Neural crest cell (in vitro differentiated cells): Measurements from ENCODE around the gene RANBP1. TPM values are rescaled to one million over a fixed set of nuclear protein-coding genes. Genes with fewer than 3 reads are reported as not detected.
A peak's percentile ranks its signal among the peaks of the same experiment; 100 is the strongest.

Experiments used
- DNase-seq: peaks from one replicate; pipeline ENCODE4 v3.0.0; 2021; ENCODE audit warnings: low read depth, mixed read lengths, low spot score
- H3K27ac Mint-ChIP-seq: one replicate; pipeline ENCODE4 v1.8.0; 2021; ENCODE audit warnings: mild to moderate bottlenecking, mixed read lengths; ENCODE audit not compliant: unreplicated experiment
- H3K27me3 Mint-ChIP-seq: 2 replicates; pipeline ENCODE4 v1.8.0; 2021; ENCODE audit warnings: low read depth, mild to moderate bottlenecking, mixed read lengths
- H3K36me3 Mint-ChIP-seq: 2 replicates; pipeline ENCODE4 v1.8.0; 2021; ENCODE audit warnings: low read depth, mild to moderate bottlenecking, mixed read lengths
- H3K4me1 Mint-ChIP-seq: 2 replicates; pipeline ENCODE4 v1.8.0; 2021; ENCODE audit warnings: mixed read lengths
- H3K4me3 Mint-ChIP-seq: one replicate; pipeline ENCODE4 v1.8.0; 2021; ENCODE audit warnings: mild to moderate bottlenecking, mixed read lengths
- H3K9me3 Mint-ChIP-seq: 2 replicates; pipeline ENCODE4 v1.8.0; 2021; ENCODE audit warnings: mixed read lengths
- CTCF ChIP-seq: fragments of 200-600 bp; sonication (generic); conservative IDR thresholded peaks from 2 replicates; pipeline ENCODE4 v1.5.0; 2021; ENCODE audit warnings: antibody characterized with exemption, mild to moderate bottlenecking
- total RNA-seq: library from RNA; stranded (reverse); gene quantifications from 2 replicates; pipeline ENCODE4 v1.2.1, GENCODE V29; 2021

RANBP1 gene
- total RNA-seq, 1 donor from 2014 or later, result 469 TPM

GRCh38 chr22:20146777-20147176 is 30.9 kb downstream of the RANBP1 start:
- Mint-ChIP-seq H3K36me3 (no peaks in the 10 kb centered on the region), H3K4me1 (peaks cover 6% of the 10 kb centered on the region), H3K9me3 (no peaks in the 10 kb centered on the region), H3K27ac (peak overlapping the region; percentile 27), H3K4me3 (peak overlapping the region; percentile 23), H3K27me3 (no peaks in the 10 kb centered on the region)
- no peak for TF ChIP-seq CTCF
- DNase-seq, result no peak

DNA sequence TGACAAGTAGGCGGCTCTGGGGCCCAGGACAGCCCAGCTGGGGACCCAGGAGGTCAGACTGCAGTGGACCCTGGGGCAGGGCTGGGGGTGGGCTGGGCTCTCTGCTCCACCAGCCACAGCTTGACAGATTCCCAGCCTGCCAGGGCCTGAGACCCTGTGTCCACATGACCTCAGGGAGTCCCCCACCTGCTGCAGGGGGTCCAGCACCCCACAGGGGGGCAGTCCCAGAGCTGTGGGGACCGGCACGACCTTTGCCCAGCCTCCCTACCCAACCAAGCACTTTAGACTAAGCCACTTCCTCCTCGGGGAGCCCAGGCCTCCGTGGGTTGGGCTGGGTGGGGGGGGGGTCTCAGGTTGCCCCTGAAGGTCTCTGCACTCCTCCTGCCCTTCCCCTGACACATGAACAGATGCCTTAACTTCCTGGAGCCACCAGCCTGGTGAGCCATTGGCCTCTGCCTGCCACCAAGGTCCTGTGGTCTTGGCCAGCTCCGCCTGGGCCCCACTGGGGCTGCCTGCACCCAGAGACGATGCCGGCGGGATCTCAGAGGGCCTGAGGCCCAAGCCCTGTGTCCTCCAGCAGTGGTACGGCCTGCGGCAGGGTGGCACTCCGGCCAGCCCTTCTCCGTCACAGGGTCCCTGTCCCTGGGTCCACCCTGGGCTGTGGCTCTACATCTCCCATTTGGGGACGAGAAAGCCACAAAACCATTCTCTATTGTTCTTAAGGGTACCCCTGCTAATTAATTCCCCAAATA is 31.5 kb downstream of the RANBP1 start:
- DNase-seq, result no peak
- Mint-ChIP-seq H3K27me3 (no peaks in the 10 kb centered on the region), H3K4me1 (peaks cover 6% of the 10 kb centered on the region), H3K9me3 (no peaks in the 10 kb centered on the region), H3K4me3 (no peak overlapping the region), H3K36me3 (no peaks in the 10 kb centered on the region), H3K27ac (no peak overlapping the region)
- no peak for TF ChIP-seq CTCF

- no peak overlapping the region for H3K27ac Mint-ChIP-seq
- no peaks in the 10 kb centered on the region for H3K27me3 Mint-ChIP-seq
- no peak overlapping the region for H3K4me3 Mint-ChIP-seq
- H3K4me1 Mint-ChIP-seq, result peaks cover 7% of the 10 kb centered on the region
- no peaks in the 10 kb centered on the region for H3K36me3 Mint-ChIP-seq
- no peaks in the 10 kb centered on the region for H3K9me3 Mint-ChIP-seq
- no peak for TF ChIP-seq CTCF
- DNase-seq, result no peak
These were observed 32.5 kb downstream of the RANBP1 start for GRCh38 chr22:20148414-20148813.

DNA sequence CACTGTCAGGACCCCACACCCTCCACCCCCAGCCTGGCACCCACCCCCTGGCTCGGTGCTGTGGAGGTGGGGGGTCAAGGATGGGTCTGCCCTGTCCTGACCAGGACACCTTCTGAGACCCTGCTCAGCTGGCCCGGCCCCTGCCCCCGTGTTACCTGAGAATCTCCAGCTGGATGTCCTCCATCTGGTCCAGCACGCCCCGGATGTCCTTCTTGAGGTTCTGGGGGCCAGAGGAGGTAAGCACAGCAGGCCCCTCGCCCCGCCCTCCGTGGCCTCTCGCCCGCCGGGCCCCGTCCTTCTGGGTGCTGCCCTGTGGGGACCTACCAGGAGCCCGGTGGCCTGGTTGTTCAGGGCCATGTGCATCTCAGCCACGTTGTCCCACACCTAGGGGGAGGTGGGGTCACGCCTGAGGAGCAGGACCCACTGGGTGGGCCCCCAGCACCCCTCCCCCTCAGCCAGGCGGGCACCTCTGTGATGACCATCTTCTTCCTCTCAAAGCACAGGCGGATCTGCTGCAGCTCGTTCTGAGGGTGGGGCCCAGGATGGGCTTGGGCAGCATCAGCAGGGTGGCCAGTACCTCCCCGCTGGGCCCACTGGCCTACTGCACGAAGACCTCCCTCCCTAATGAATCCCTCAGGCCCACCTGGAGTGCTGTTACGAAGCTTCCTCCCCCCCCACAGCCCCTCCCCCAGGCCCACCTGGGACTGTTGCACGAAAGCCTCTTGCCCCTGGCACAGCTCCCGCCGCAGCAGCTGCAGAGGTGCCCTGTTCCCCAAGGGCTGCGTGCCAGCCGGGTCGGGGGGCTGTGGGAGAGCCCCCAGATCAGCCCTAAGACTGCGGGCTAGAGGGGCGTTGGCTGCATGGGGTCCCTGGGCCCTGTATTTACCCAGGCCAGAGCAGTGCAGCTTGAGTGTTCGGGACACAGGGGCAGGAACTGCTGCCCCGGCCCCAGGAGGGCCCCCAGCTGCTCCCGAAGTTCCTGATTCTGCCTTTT is 33.6 kb downstream of the RANBP1 start:
- no peak for TF ChIP-seq CTCF
- Mint-ChIP-seq H3K4me1 (peaks cover 16% of the 10 kb centered on the region), H3K4me3 (no peak overlapping the region), H3K36me3 (no peaks in the 10 kb centered on the region), H3K9me3 (no peaks in the 10 kb centered on the region), H3K27me3 (no peaks in the 10 kb centered on the region), H3K27ac (no peak overlapping the region)
- no peak for DNase-seq

DNA sequence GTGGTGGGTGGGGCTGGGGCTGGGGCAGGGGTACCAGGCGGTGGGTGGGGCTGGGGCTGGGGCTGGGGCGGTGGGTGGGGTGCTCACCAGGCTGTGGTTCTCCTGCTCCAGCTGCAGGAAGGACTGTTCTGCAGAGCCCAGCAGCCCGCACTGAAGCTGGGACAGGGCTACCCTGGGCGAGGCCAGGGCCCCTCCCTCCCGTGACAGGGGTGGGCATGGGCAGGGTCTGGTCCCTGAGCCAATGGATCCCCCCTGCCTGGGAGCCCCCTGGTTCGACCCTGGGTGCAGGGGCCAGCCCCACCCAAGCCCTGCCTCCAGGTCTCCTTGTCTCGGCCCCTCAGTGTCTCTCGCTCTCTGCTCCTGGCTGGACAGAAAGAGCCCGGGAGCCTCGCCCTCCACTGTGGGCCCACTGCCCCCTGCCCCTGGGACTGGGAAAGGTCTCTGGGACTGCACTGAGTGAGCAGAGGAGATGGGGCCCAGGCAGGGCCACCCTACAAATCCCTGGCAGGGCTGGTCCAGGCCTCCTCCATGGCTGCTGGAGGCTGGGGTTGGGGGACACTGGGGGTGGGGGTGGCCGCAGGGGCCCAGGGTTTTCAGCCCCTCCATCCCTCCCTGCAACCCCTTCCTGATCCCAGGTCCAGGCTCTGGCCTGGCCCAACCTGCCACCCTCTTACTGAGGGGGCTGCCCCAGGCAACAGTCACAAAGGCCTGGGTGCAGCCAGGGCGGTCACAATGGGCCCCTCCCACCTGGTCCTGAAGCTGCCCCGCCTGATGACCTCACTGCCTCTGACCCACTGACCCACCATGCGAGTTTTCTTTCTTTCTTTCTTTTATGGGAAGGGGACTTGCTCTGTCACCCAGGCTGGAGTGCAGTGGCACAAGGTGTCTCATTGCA is 34.7 kb downstream of the RANBP1 start, which contains the start of gene CCDC188:
Gene CCDC188 (minus strand): TSS at position 675 of the 895 bp plus-strand sequence. CDS start 69 bp downstream, at position 606.
- H3K36me3 Mint-ChIP-seq, result no peaks in the 10 kb centered on the region
- H3K9me3 Mint-ChIP-seq, result no peaks in the 10 kb centered on the region
- no peak for DNase-seq
- peak within 1 kb of the TSS; percentile 38 for H3K4me3 Mint-ChIP-seq
- no peak for TF ChIP-seq CTCF
- H3K27me3 Mint-ChIP-seq, result no peaks in the 10 kb centered on the region
- peaks cover 21% of the 10 kb centered on the region for H3K4me1 Mint-ChIP-seq
- H3K27ac Mint-ChIP-seq, result no peak within 1 kb of the TSS
